Measurements from ENCODE around the gene CEP78. TPM values are rescaled to one million over a fixed set of nuclear protein-coding genes. Genes with fewer than 3 reads are reported as not detected.
"Not testable (repeated sequence)": the region's sequence is repeated elsewhere in the genome, so short reads cannot be mapped to it uniquely, and the experiment has no call there.

CEP78 gene
- total RNA-seq, 1 donor, result 27.6 TPM

- peak; percentile 23 for DNase-seq (ENCODE audit: low read depth)
- H3K4me3 ChIP-seq (ENCODE audit: low read depth, low read length), result no peak overlapping the region
- TF ChIP-seq CTCF (IDR thresholded peaks at IDR 0.05; ENCODE audit: insufficient read depth, low read depth, low read length), result peak; percentile 27
These were observed 22.2 kb upstream of the CEP78 start for GRCh38 chr9:78213712-78214111.

GRCh38 chr9:78214492-78214891, 21.4 kb upstream of the CEP78 start:
- H3K4me3 ChIP-seq (ENCODE audit: low read depth, low read length), result no peak overlapping the region
- no peak for DNase-seq (ENCODE audit: low read depth)
- no peak for TF ChIP-seq CTCF (IDR thresholded peaks at IDR 0.05; ENCODE audit: insufficient read depth, low read depth, low read length)

- no peak overlapping the region for H3K4me3 ChIP-seq (ENCODE audit: low read depth, low read length)
- no peak for DNase-seq (ENCODE audit: low read depth)
- no peak for TF ChIP-seq CTCF (IDR thresholded peaks at IDR 0.05; ENCODE audit: insufficient read depth, low read depth, low read length)
These were observed 20.2 kb upstream of the CEP78 start for GRCh38 chr9:78215706-78216105.

- DNase-seq (ENCODE audit: low read depth), result no peak
- no peak overlapping the region for H3K4me3 ChIP-seq (ENCODE audit: low read depth, low read length)
- no peak for TF ChIP-seq CTCF (IDR thresholded peaks at IDR 0.05; ENCODE audit: insufficient read depth, low read depth, low read length)
These were observed 17.0 kb upstream of the CEP78 start for GRCh38 chr9:78218890-78219289.

GRCh38 chr9:78221425-78221824, 14.4 kb upstream of the CEP78 start:
- no peak for TF ChIP-seq CTCF (IDR thresholded peaks at IDR 0.05; ENCODE audit: insufficient read depth, low read depth, low read length)
- no peak overlapping the region for H3K4me3 ChIP-seq (ENCODE audit: low read depth, low read length)
- DNase-seq (ENCODE audit: low read depth), result no peak

GRCh38 chr9:78221841-78222240, 14.0 kb upstream of the CEP78 start:
- DNase-seq (ENCODE audit: low read depth); H3K4me3 ChIP-seq (ENCODE audit: low read depth, low read length): not testable (repeated sequence)

GRCh38 chr9:78230761-78231160, 5.1 kb upstream of the CEP78 start:
- no peak for DNase-seq (ENCODE audit: low read depth)
- H3K4me3 ChIP-seq (ENCODE audit: low read depth, low read length), result no peak overlapping the region
- TF ChIP-seq CTCF (IDR thresholded peaks at IDR 0.05; ENCODE audit: insufficient read depth, low read depth, low read length), result no peak

- DNase-seq (ENCODE audit: low read depth); H3K4me3 ChIP-seq (ENCODE audit: low read depth, low read length): not testable (repeated sequence)
These were observed 3.4 kb upstream of the CEP78 start for GRCh38 chr9:78232471-78232870.

Measured in fibroblast of villous mesenchyme (primary cell).